ENCODE results near the gene RBMS3. TPM values are rescaled to one million over a fixed set of nuclear protein-coding genes. Genes with fewer than 3 reads are reported as not detected.

RBMS3 gene
- total and polyA plus RNA-seq, 2 experiments from 2014 or later, result 20.8 TPM

- Histone ChIP-seq H3K4me1 (ENCODE audit: low read depth) (peaks cover 40% of the 10 kb centered on the region), H3K27me3 (no peaks in the 10 kb centered on the region), H3K4me3 (no peak overlapping the region), H3K27ac (peak overlapping the region; percentile 93), H3K36me3 (no peaks in the 10 kb centered on the region), H3K9me3 (ENCODE audit: low read depth) (no peaks in the 10 kb centered on the region)
- TF ChIP-seq CTCF (IDR thresholded peaks at IDR 0.05; ENCODE audit: low read depth, low read length), result no peak
- DNase-seq (ENCODE audit: low read depth in 1 of 2, low spot score in 1 of 2), result peak; percentile 78 to 97
Observed at GRCh38 chr3:29694783-29695182, 413.9 kb downstream of the RBMS3 start.

GRCh38 chr3:29695201-29695600 lies 414.3 kb downstream of the RBMS3 start:
- H3K27ac ChIP-seq, result peak overlapping the region; percentile 93
- peaks cover 40% of the 10 kb centered on the region for H3K4me1 ChIP-seq (ENCODE audit: low read depth)
- H3K9me3 ChIP-seq (ENCODE audit: low read depth), result no peaks in the 10 kb centered on the region
- H3K36me3 ChIP-seq, result no peaks in the 10 kb centered on the region
- no peak overlapping the region for H3K4me3 ChIP-seq
- H3K27me3 ChIP-seq, result no peaks in the 10 kb centered on the region
- no peak for DNase-seq (ENCODE audit: low read depth in 1 of 2, low spot score in 1 of 2)
- no peak for TF ChIP-seq CTCF (IDR thresholded peaks at IDR 0.05; ENCODE audit: low read depth, low read length)

GRCh38 chr3:29695643-29696198 lies 414.9 kb downstream of the RBMS3 start:
- Histone ChIP-seq H3K4me1 (ENCODE audit: low read depth) (peaks cover 37% of the 10 kb centered on the region), H3K27ac (peak overlapping the region; percentile 93), H3K4me3 (no peak overlapping the region), H3K27me3 (no peaks in the 10 kb centered on the region), H3K36me3 (no peaks in the 10 kb centered on the region), H3K9me3 (ENCODE audit: low read depth) (no peaks in the 10 kb centered on the region)
- TF ChIP-seq CTCF (IDR thresholded peaks at IDR 0.05; ENCODE audit: low read depth, low read length), result no peak
- DNase-seq (ENCODE audit: low read depth in 1 of 2, low spot score in 1 of 2), result peak in 1 of 2 donors; percentile 97

- no peak for TF ChIP-seq CTCF (IDR thresholded peaks at IDR 0.05; ENCODE audit: low read depth, low read length)
- no peaks in the 10 kb centered on the region for H3K27me3 ChIP-seq
- peaks cover 37% of the 10 kb centered on the region for H3K4me1 ChIP-seq (ENCODE audit: low read depth)
- DNase-seq (ENCODE audit: low read depth in 1 of 2, low spot score in 1 of 2), result peak in 1 of 2 donors; percentile 36
- no peak overlapping the region for H3K4me3 ChIP-seq
- H3K9me3 ChIP-seq (ENCODE audit: low read depth), result no peaks in the 10 kb centered on the region
- H3K36me3 ChIP-seq, result no peaks in the 10 kb centered on the region
- peak overlapping the region; percentile 93 for H3K27ac ChIP-seq
Observed at GRCh38 chr3:29696311-29696710, 415.4 kb downstream of the RBMS3 start.

GRCh38 chr3:29697989-29698388 lies 417.1 kb downstream of the RBMS3 start:
- H3K4me3 ChIP-seq, result no peak overlapping the region
- no peaks in the 10 kb centered on the region for H3K36me3 ChIP-seq
- no peaks in the 10 kb centered on the region for H3K27me3 ChIP-seq
- H3K9me3 ChIP-seq (ENCODE audit: low read depth), result no peaks in the 10 kb centered on the region
- no peak for DNase-seq (ENCODE audit: low read depth in 1 of 2, low spot score in 1 of 2)
- peaks cover 37% of the 10 kb centered on the region for H3K4me1 ChIP-seq (ENCODE audit: low read depth)
- TF ChIP-seq CTCF (IDR thresholded peaks at IDR 0.05; ENCODE audit: low read depth, low read length), result no peak
- H3K27ac ChIP-seq, result peak overlapping the region; percentile 46
